Suprapubic skin (tissue), 4 donors: ENCODE results near the gene SCN4B. TPM values are rescaled to one million over a fixed set of nuclear protein-coding genes. Genes with fewer than 3 reads are reported as not detected.

ENCODE experiments used
- DNase-seq, 2 donors: peaks; one replicate each; pipeline ENCODE4 v3.0.0-alpha.2; 2019; ENCODE audit warnings: low spot score in 2 of 2
- H3K27ac ChIP-seq: fragments of 200-600 bp; sonication (generic); one replicate; pipeline ENCODE4 v1.5.1; 2019
- H3K27me3 ChIP-seq: fragments of 200-600 bp; sonication (generic); one replicate; pipeline ENCODE4 v1.5.1; 2019
- H3K36me3 ChIP-seq: fragments of 200-600 bp; sonication (generic); one replicate; pipeline ENCODE4 v1.5.1; 2019
- H3K4me1 ChIP-seq: fragments of 200-600 bp; sonication (generic); one replicate; pipeline ENCODE4 v1.5.1; 2019
- H3K4me3 ChIP-seq: fragments of 200-600 bp; sonication (generic); one replicate; pipeline ENCODE4 v1.5.1; 2019; ENCODE audit warnings: mild to moderate bottlenecking
- H3K9me3 ChIP-seq: fragments of 200-600 bp; sonication (generic); one replicate; pipeline ENCODE4 v1.5.1; 2019
- CTCF ChIP-seq, 2 donors: fragments of 200-600 bp in 1 of 2; fragments of 450-650 bp in 1 of 2; sonication (generic) in 1 of 2; IDR thresholded peaks; one replicate each; pipeline ENCODE4 v1.5.1; 2016 to 2019; ENCODE audit warnings: antibody characterized with exemption in 2 of 2, mild to moderate bottlenecking in 1 of 2, moderate library complexity in 1 of 2
- EP300 ChIP-seq: sonication (generic); formaldehyde crosslinking; IDR thresholded peaks from one replicate; pipeline ENCODE4 v1.6.1; 2017; ENCODE audit warnings: antibody characterized with exemption
- POLR2A ChIP-seq, 2 donors: fragments of 450-650 bp; IDR thresholded peaks; one replicate each; pipeline ENCODE4 v1.6.1; 2017; ENCODE audit warnings: antibody characterized with exemption in 2 of 2, mild to moderate bottlenecking in 2 of 2, moderate library complexity in 2 of 2
- POLR2AphosphoS5 ChIP-seq, 3 donors: sonication (generic); formaldehyde crosslinking; IDR thresholded peaks; one replicate each; pipeline ENCODE4 v1.6.1; 2017; ENCODE audit warnings: antibody characterized with exemption in 3 of 3
- WGBS: methylation state at CpG from one replicate; pipeline ENCODE4 v1.1.5; 2018; 5-methylcytosine and 5-hydroxymethylcytosine counted together
- total RNA-seq, 4 donors: library from RNA; depleted of rRNA; stranded (reverse); fragments of >200 nt; gene quantifications; one replicate each; pipeline ENCODE4 v1.1.0, GENCODE V29; 2016

Gene SCN4B
- total RNA-seq, 4 donors from 2014 or later: 1.5 to 1.8 (median 1.5) TPM

DNA sequence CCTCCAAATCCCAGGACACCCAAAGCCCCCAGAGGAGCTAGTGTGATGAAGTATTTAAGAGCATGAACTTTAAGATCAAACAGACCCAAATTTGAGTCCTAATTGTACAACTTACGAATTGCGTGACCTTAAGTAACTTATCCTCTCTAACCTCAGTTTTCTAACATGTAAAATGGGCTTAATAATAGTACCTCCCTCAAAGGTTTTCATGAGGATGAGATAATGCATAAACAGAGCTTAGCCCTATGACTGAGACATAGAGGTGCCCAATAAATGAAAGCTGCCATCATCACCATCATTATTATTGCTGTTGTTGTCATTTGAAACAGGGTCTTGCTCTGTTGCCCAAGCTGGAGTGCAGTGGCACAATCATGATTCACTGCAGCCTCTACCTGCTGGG lies 14.6 kb upstream of the SCN4B start:
- Histone ChIP-seq H3K36me3 (no peaks in the 10 kb centered on the region), H3K27me3 (peaks cover 10% of the 10 kb centered on the region), H3K9me3 (no peaks in the 10 kb centered on the region), H3K4me3 (no peak overlapping the region), H3K27ac (no peak overlapping the region), H3K4me1 (peaks cover 11% of the 10 kb centered on the region)
- no peak for DNase-seq
- 96% methylated on average over 2 of the region's 2 CpGs for WGBS
- no peak for TF ChIP-seq POLR2A (IDR thresholded peaks at IDR 0.05)
- TF ChIP-seq CTCF (IDR thresholded peaks at IDR 0.05): no peak
- TF ChIP-seq POLR2AphosphoS5 (IDR thresholded peaks at IDR 0.05): no peak
- TF ChIP-seq EP300: no peak

DNA sequence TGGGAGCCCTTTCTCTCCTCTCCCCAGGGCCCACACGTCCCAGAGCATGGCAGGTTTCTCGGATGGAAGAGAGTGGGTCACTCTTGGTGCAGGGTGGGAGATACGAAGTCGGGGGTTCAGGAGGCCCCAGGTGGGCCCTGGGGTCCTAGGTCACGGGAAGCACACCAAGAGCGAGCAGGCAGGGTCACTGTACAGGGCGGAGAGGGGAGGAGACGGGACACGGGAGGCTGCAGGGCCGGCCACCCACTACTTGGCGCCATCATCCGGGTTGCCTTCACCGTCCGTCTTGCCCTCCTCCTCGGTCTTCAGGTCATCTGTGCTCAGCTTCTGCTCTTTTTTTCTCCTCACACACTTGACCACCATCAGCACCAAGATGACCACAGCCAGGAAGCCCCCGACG lies 14.0 kb upstream of the SCN4B start:
- Histone ChIP-seq H3K27ac (no peak overlapping the region), H3K27me3 (peaks cover 10% of the 10 kb centered on the region), H3K9me3 (no peaks in the 10 kb centered on the region), H3K36me3 (no peaks in the 10 kb centered on the region), H3K4me1 (peaks cover 5% of the 10 kb centered on the region), H3K4me3 (no peak overlapping the region)
- TF ChIP-seq POLR2AphosphoS5 (IDR thresholded peaks at IDR 0.05): no peak
- TF ChIP-seq EP300: no peak
- no peak for TF ChIP-seq POLR2A (IDR thresholded peaks at IDR 0.05)
- TF ChIP-seq CTCF (IDR thresholded peaks at IDR 0.05): no peak
- 91% methylated on average over 15 of the region's 17 CpGs for WGBS
- DNase-seq: no peak

DNA sequence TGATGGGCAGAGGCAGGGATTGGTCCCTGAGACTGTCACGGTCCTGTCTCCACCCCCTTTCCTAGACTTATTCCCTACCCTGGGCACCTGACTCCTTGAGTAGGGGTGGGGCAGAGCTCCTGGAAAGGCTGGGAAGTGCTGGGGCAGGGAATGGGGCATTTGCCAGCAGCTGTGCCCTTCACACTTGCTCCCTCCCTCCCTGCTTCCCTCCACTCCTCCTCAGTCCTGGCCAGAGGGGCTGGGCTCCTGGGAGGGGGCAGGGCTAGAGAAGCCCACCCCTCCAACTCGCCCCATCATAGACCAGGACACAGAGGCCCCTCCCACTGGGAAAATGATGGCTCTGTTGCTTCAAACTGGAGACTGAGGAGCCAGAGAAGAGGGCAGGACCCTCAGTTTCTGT lies 12.3 kb upstream of the SCN4B start:
- no peak for DNase-seq
- no peak overlapping the region for H3K4me3 ChIP-seq
- no peaks in the 10 kb centered on the region for H3K9me3 ChIP-seq
- H3K36me3 ChIP-seq: no peaks in the 10 kb centered on the region
- H3K27ac ChIP-seq: no peak overlapping the region
- TF ChIP-seq EP300 (no peak), POLR2AphosphoS5 (IDR thresholded peaks at IDR 0.05) (no peak), CTCF (IDR thresholded peaks at IDR 0.05) (no peak), POLR2A (IDR thresholded peaks at IDR 0.05) (no peak)
- peaks cover 7% of the 10 kb centered on the region for H3K27me3 ChIP-seq
- H3K4me1 ChIP-seq: no peaks in the 10 kb centered on the region
- 49% methylated on average over 2 of the region's 2 CpGs for WGBS

DNA sequence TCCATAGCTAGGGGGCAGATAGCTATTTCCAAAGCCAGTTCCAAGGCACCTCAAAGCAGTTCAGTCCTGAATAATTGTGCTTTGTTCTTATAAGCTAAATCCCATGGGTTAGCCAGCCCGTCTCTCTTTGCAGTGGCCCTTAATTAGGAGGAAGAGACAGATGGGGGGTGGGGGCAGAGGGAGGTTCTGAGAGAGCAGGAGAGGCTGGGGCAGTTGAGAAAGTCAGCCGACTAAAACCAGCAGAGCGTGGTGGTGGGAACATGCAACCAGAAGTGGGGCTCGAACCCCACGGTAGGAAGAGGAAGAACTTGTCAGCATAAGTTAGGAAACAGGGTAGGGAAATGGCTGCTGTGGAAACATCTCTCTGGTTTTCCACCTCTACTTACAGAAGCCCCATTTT lies 10.9 kb upstream of the SCN4B start:
- Histone ChIP-seq H3K9me3 (no peaks in the 10 kb centered on the region), H3K27me3 (peaks cover 6% of the 10 kb centered on the region), H3K36me3 (no peaks in the 10 kb centered on the region), H3K4me3 (no peak overlapping the region), H3K4me1 (no peaks in the 10 kb centered on the region), H3K27ac (no peak overlapping the region)
- TF ChIP-seq CTCF (IDR thresholded peaks at IDR 0.05) (no peak), POLR2A (IDR thresholded peaks at IDR 0.05) (no peak), POLR2AphosphoS5 (IDR thresholded peaks at IDR 0.05) (no peak), EP300 (no peak)
- DNase-seq: no peak
- 80% methylated on average over 5 of the region's 5 CpGs for WGBS

GRCh38 chr11:118162846-118163245 lies 10.2 kb upstream of the SCN4B start:
- DNase-seq: no peak
- Histone ChIP-seq H3K36me3 (no peaks in the 10 kb centered on the region), H3K4me1 (no peaks in the 10 kb centered on the region), H3K4me3 (no peak overlapping the region), H3K27me3 (peaks cover 10% of the 10 kb centered on the region), H3K27ac (no peak overlapping the region), H3K9me3 (no peaks in the 10 kb centered on the region)
- TF ChIP-seq POLR2A (IDR thresholded peaks at IDR 0.05) (no peak), EP300 (no peak), POLR2AphosphoS5 (IDR thresholded peaks at IDR 0.05) (no peak), CTCF (IDR thresholded peaks at IDR 0.05) (no peak)
- WGBS: 83% methylated on average over 3 of the region's 3 CpGs
